ENCODE results near the gene SNRPD1. TPM values are rescaled to one million over a fixed set of nuclear protein-coding genes. Genes with fewer than 3 reads are reported as not detected.

SNRPD1 gene
- total and polyA plus RNA-seq, 9 of the 15 experiments (the other 6 are each of a cell fraction or from before 2014, with no cell fraction given) = 186 to 1,063 (median 313) TPM

DNA sequence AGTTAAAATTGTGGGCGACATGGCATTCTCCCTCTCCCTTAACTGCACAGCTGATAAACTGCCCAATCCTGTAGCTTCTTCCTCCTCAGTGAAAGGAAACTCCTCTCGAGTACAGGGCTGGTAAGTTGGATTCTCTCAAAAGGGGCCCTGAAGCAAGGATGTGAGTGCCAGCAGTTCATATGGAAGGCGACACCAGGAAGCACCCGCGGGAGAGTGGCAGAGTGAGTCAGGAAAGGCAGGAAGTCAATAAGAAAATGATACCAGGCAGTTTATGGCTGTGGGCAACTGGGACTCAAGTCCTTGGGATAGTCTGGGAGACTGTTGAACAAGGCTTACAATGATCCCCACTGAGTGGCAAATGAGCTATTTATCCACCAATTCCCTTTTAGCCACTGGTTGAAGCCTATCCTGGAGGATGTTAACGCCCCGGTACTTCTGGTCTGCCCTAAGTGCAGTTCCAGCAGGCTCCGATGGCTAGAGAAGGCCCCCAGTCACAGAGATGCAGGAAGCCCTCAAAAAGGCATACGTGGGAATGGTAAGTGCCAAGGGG, 57.7 kb downstream of the SNRPD1 start:
- no peaks in the 10 kb centered on the region for H3K27me3 ChIP-seq (ENCODE audit: control insufficient read depth in 2 of 2, insufficient read depth in 2 of 2, low read length in 2 of 2)
- H3K9me3 ChIP-seq (replicated peaks; ENCODE audit: control insufficient read depth, insufficient read depth, low read depth, low read length) = no peaks in the 10 kb centered on the region
- no peak overlapping the region for H3K9ac ChIP-seq (ENCODE audit: insufficient read depth in 1 of 2, low read depth in 2 of 2, low read length in 2 of 2)
- BruUV-seq (replicated peaks) = no TSS peak
- 71% methylated on average over 9 of the region's 9 CpGs for WGBS (ENCODE audit: insufficient coverage, low coverage, missing lambda C conversion rate)
- peaks cover 2% of the 10 kb centered on the region; the same call in 1 of the 3 replicates for H3K36me3 ChIP-seq (ENCODE audit: control insufficient read depth, insufficient read depth, low read length)
- H3K4me1 ChIP-seq (replicated peaks in 1 of 2; ENCODE audit: control insufficient read depth in 2 of 2, insufficient read depth in 2 of 2, low read length in 2 of 2) = no peaks in the 10 kb centered on the region; a peak in 1 of 5 replicates
- H3K4me3 ChIP-seq = no peak overlapping the region
- intact Hi-C loops (cut with micrococcal nuclease) = no loop called here
- ChIA-PET CTCF (ENCODE audit: low intra/inter-chr PET ratio) (no interaction called here), POLR2A (interaction anchor here (1.0 to 1.1 kb wide), 3 partner anchors 25 to 56 kb away, joined by 3 read pairs; no protein-coding TSS in a partner anchor)
- no peak for FAIRE-seq
- no peak for DNase-seq (ENCODE audit: extremely low read depth in 1 of 4, low spot score in 3 of 4)
- in situ Hi-C loops (cut with MboI) = no loop called here
- TF ChIP-seq NCOA2 (IDR thresholded peaks at IDR 0.05; ENCODE audit: partially characterized antibody in 2 of 2) = no peak
- H4K20me1 ChIP-seq (replicated peaks; ENCODE audit: control insufficient read depth, insufficient read depth, low read length) = no peaks in the 10 kb centered on the region
- no peak overlapping the region for H3K4me2 ChIP-seq (ENCODE audit: insufficient read depth, low read length)
- no peaks in the 10 kb centered on the region for H3K9me1 ChIP-seq (ENCODE audit: control insufficient read depth, insufficient read depth, low read length)
- no peak; the same call in 1 of the 3 replicates for ATAC-seq
- H3K79me2 ChIP-seq (ENCODE audit: control insufficient read depth, insufficient read depth, low read length) = no peaks in the 10 kb centered on the region
- no peak overlapping the region for H2AFZ ChIP-seq (ENCODE audit: low read depth, low read length)
- H3K27ac ChIP-seq (ENCODE audit: extremely low read depth, low read depth, low read length) = no peak overlapping the region

DNA sequence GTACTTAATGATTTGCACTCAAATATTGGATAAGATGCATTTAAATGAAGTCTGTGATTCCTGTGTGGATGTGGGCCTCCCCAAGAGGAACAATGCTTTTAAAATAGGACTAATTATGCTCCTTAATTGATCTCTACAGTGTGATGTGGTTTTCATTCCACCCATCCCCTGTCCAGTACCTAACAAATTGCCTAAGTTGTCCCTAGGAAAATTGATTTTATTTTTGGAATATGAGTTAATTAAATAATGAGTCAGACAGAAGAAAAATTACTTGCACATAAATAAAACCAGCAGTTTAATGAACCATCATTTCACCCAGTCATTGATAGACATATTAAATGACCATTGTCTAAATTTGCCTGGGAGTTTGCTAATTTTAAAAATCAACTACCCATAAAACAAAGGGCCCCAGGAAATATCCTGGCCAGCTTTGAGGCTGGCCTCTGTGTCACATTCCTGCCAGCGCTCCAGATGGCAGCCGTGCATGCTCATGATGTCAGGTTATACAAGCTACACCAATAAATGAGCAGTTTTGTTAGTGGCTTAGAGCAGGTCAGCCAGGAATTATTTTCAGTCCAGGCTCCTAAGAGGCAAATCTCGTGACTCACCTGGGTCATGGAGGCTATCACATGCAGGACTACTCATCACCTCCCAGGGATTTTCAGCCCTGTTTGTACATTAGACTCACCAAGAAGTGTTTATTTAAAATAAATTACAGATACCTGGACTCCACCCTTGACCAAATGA, 60.6 kb downstream of the SNRPD1 start:
- no peaks in the 10 kb centered on the region for H3K27me3 ChIP-seq (ENCODE audit: control insufficient read depth in 2 of 2, insufficient read depth in 2 of 2, low read length in 2 of 2)
- no peak for TF ChIP-seq ELF2 (CRISPR knock-in tag; IDR thresholded peaks at IDR 0.05)
- no peak for TF ChIP-seq ZNF589 (CRISPR knock-in tag; IDR thresholded peaks at IDR 0.05; ENCODE audit: low read depth)
- no peak for TF ChIP-seq GABPA (tag; conservative IDR thresholded peaks at IDR 0.05; ENCODE audit: low read depth)
- no peaks in the 10 kb centered on the region for H3K9me1 ChIP-seq (ENCODE audit: control insufficient read depth, insufficient read depth, low read length)
- WGBS (ENCODE audit: insufficient coverage, low coverage, missing lambda C conversion rate) = 81% methylated on average over 3 of the region's 3 CpGs
- no peaks in the 10 kb centered on the region for H3K9me3 ChIP-seq (replicated peaks; ENCODE audit: control insufficient read depth, insufficient read depth, low read depth, low read length)
- H3K4me3 ChIP-seq = no peak overlapping the region
- ChIA-PET POLR2A (interaction anchor here (1.3 kb wide), 1 partner anchor 14 kb away, joined by 5 read pairs; no protein-coding TSS in a partner anchor), CTCF (ENCODE audit: low intra/inter-chr PET ratio) (no interaction called here)
- no peak overlapping the region for H2AFZ ChIP-seq (ENCODE audit: low read depth, low read length)
- no TSS peak for BruUV-seq (replicated peaks)
- peaks cover 0 to 4% of the 10 kb centered on the region in 2 experiments; a peak in 2 of 5 replicates for H3K4me1 ChIP-seq (replicated peaks in 1 of 2; ENCODE audit: control insufficient read depth in 2 of 2, insufficient read depth in 2 of 2, low read length in 2 of 2)
- no peak for ATAC-seq
- in situ Hi-C loops (cut with MboI) (no loop called here), intact Hi-C loops (cut with micrococcal nuclease) (no loop called here)
- H3K79me2 ChIP-seq (ENCODE audit: control insufficient read depth, insufficient read depth, low read length) = no peaks in the 10 kb centered on the region
- H3K9ac ChIP-seq (ENCODE audit: insufficient read depth in 1 of 2, low read depth in 2 of 2, low read length in 2 of 2) = no peak overlapping the region
- FAIRE-seq = no peak
- H4K20me1 ChIP-seq (replicated peaks; ENCODE audit: control insufficient read depth, insufficient read depth, low read length) = no peaks in the 10 kb centered on the region
- no peak overlapping the region for H3K27ac ChIP-seq (ENCODE audit: extremely low read depth, low read depth, low read length)
- H3K4me2 ChIP-seq (ENCODE audit: insufficient read depth, low read length) = no peak overlapping the region
- H3K36me3 ChIP-seq (ENCODE audit: control insufficient read depth, insufficient read depth, low read length) = peaks cover 2% of the 10 kb centered on the region; the same call in 1 of the 3 replicates
- DNase-seq (ENCODE audit: extremely low read depth in 1 of 4, low spot score in 3 of 4) = no peak

Data from K562 (cell line).